H9 (cell line): ENCODE data around the gene CCDC175. TPM values are rescaled to one million over a fixed set of nuclear protein-coding genes. Genes with fewer than 3 reads are reported as not detected.

Experiments
- DNase-seq: peaks from one replicate; pipeline ENCODE4 v3.0.0-alpha.2; 2017
- H2AFZ ChIP-seq: one replicate; pipeline ENCODE4 v1.6.1; 2013; ENCODE audit warnings: mild to moderate bottlenecking, low read length, control low read depth, moderate library complexity
- H2AK5ac ChIP-seq: 2 replicates; pipeline ENCODE4 v1.6.1; 2013; ENCODE audit warnings: low read length, control low read depth, mixed read lengths; ENCODE audit not compliant: insufficient read length
- H2BK120ac ChIP-seq: one replicate; pipeline ENCODE4 v1.6.1; 2013; ENCODE audit warnings: low read depth, mild to moderate bottlenecking, low read length, control low read depth, inconsistent platforms; ENCODE audit not compliant: poor library complexity, severe bottlenecking
- H2BK12ac ChIP-seq: 2 replicates; pipeline ENCODE4 v1.6.1; 2013; ENCODE audit warnings: low read length, control low read depth, mixed read lengths, low read depth; ENCODE audit not compliant: insufficient read length
- H2BK15ac ChIP-seq: 2 replicates; pipeline ENCODE4 v1.6.1; 2013; ENCODE audit warnings: low read depth, low read length, control low read depth
- H2BK20ac ChIP-seq: one replicate; pipeline ENCODE4 v1.6.1; 2013; ENCODE audit warnings: low read depth, mild to moderate bottlenecking, low read length, control low read depth, inconsistent platforms; ENCODE audit not compliant: poor library complexity, severe bottlenecking
- H2BK5ac ChIP-seq: 2 replicates; pipeline ENCODE4 v1.6.1; 2013; ENCODE audit warnings: low read length, control low read depth, mixed read lengths; ENCODE audit not compliant: insufficient read length
- H3K14ac ChIP-seq: 2 replicates; pipeline ENCODE4 v1.6.1; 2013; ENCODE audit warnings: low read length, control low read depth; ENCODE audit not compliant: insufficient read depth
- H3K18ac ChIP-seq: 2 replicates; pipeline ENCODE4 v1.6.1; 2013; ENCODE audit warnings: low read depth, mild to moderate bottlenecking, mixed read lengths, low read length, control low read depth; ENCODE audit not compliant: insufficient read length
- H3K23ac ChIP-seq: 2 replicates; pipeline ENCODE4 v1.6.1; 2013; ENCODE audit warnings: low read length, control low read depth, mixed read lengths, low read depth; ENCODE audit not compliant: insufficient read length
- H3K23me2 ChIP-seq: 2 replicates; pipeline ENCODE4 v1.6.1; 2013; ENCODE audit warnings: low read depth, mild to moderate bottlenecking, mixed read lengths, low read length, control low read depth; ENCODE audit not compliant: insufficient read length, poor library complexity, severe bottlenecking
- H3K27ac ChIP-seq: 2 replicates; pipeline ENCODE4 v1.5.1; 2013; ENCODE audit warnings: low read length, control low read depth, mixed read lengths, low read depth; ENCODE audit not compliant: insufficient read length
- H3K27me3 ChIP-seq: 2 replicates; pipeline ENCODE4 v1.6.1; 2013; ENCODE audit warnings: low read length, control low read depth, inconsistent platforms; ENCODE audit not compliant: insufficient read depth
- H3K4ac ChIP-seq: 2 replicates; pipeline ENCODE4 v1.6.1; 2013; ENCODE audit warnings: low read depth, mild to moderate bottlenecking, control low read depth, inconsistent platforms, low read length, moderate library complexity
- H3K4me1 ChIP-seq: 2 replicates; pipeline ENCODE4 v1.6.1; 2013; ENCODE audit warnings: low read length, control low read depth, inconsistent platforms; ENCODE audit not compliant: insufficient read depth
- H3K4me2 ChIP-seq: 2 replicates; pipeline ENCODE4 v1.6.1; 2013; ENCODE audit warnings: low read length, control low read depth, mixed read lengths; ENCODE audit not compliant: insufficient read length, insufficient read depth
- H3K56ac ChIP-seq: 2 replicates; pipeline ENCODE4 v1.6.1; 2013; ENCODE audit warnings: low read depth, mild to moderate bottlenecking, mixed read lengths, low read length, control low read depth; ENCODE audit not compliant: insufficient read length
- H3K79me1 ChIP-seq: 2 replicates; pipeline ENCODE4 v1.6.1; 2013; ENCODE audit warnings: low read depth, mild to moderate bottlenecking, moderate library complexity, low read length, control low read depth, inconsistent platforms; ENCODE audit not compliant: insufficient read depth, poor library complexity, severe bottlenecking
- H3K79me2 ChIP-seq: 2 replicates; pipeline ENCODE4 v1.6.1; 2013; ENCODE audit warnings: low read length, control low read depth, inconsistent platforms; ENCODE audit not compliant: insufficient read depth
- H3K9ac ChIP-seq: 2 replicates; pipeline ENCODE4 v1.6.1; 2013; ENCODE audit warnings: low read length, control low read depth, mixed read lengths; ENCODE audit not compliant: insufficient read length; ENCODE audit errors: extremely low read depth
- H3K9me3 ChIP-seq: one replicate; pipeline ENCODE4 v1.6.1; 2013; ENCODE audit warnings: low read depth, low read length, inconsistent platforms; ENCODE audit not compliant: control insufficient read depth
- H3T11ph ChIP-seq: one replicate; pipeline ENCODE4 v1.6.1; 2013; ENCODE audit warnings: mild to moderate bottlenecking, low read length, control low read depth, inconsistent platforms
- H4K20me1 ChIP-seq: one replicate; pipeline ENCODE4 v1.6.1; 2013; ENCODE audit not compliant: control insufficient read depth, insufficient read length, insufficient read depth
- H4K5ac ChIP-seq: 2 replicates; pipeline ENCODE4 v1.6.1; 2013; ENCODE audit warnings: low read depth, mild to moderate bottlenecking, mixed read lengths, low read length, control low read depth; ENCODE audit not compliant: insufficient read length
- H4K8ac ChIP-seq: replicated peaks from 2 replicates; pipeline ENCODE4 v1.6.1; 2013; ENCODE audit warnings: low read length, control low read depth, mixed read lengths, low read depth; ENCODE audit not compliant: insufficient read length
- H4K91ac ChIP-seq: 2 replicates; pipeline ENCODE4 v1.6.1; 2013; ENCODE audit warnings: low read depth, mild to moderate bottlenecking, moderate library complexity, mixed read lengths, low read length, control low read depth; ENCODE audit not compliant: insufficient read length
- H3K27ac Mint-ChIP-seq, 3 experiments: 2 replicates in 2 of 3; 3 replicates in 1 of 3; pipeline ENCODE4 v1.8.0; 2020 to 2021; ENCODE audit warnings: mixed read lengths in 3 of 3, mild to moderate bottlenecking in 1 of 3, moderate library complexity in 1 of 3
- H3K27me3 Mint-ChIP-seq: 2 replicates; pipeline ENCODE4 v1.8.0; 2021; ENCODE audit warnings: low read depth, mild to moderate bottlenecking, moderate library complexity, mixed read lengths
- H3K36me3 Mint-ChIP-seq, 3 experiments: 2 replicates in 2 of 3; 3 replicates in 1 of 3; pipeline ENCODE4 v1.8.0; 2020 to 2021; ENCODE audit warnings: low read depth in 3 of 3, mixed read lengths in 3 of 3; ENCODE audit not compliant: insufficient read depth in 1 of 3
- H3K4me1 Mint-ChIP-seq, 2 experiments: 2 replicates each; pipeline ENCODE4 v1.8.0; 2020; ENCODE audit warnings: mixed read lengths in 2 of 2
- H3K4me3 Mint-ChIP-seq, 2 experiments: 2 replicates in 1 of 2; 3 replicates in 1 of 2; pipeline ENCODE4 v1.8.0; 2020 to 2021; ENCODE audit warnings: mild to moderate bottlenecking in 2 of 2, mixed read lengths in 2 of 2, moderate library complexity in 1 of 2
- H3K9me3 Mint-ChIP-seq, 2 experiments: 2 replicates in 1 of 2; 3 replicates in 1 of 2; pipeline ENCODE4 v1.8.0; 2020; ENCODE audit warnings: mild to moderate bottlenecking in 2 of 2, mixed read lengths in 2 of 2, moderate library complexity in 1 of 2
- WGBS: extraction: QIAGEN DNeasy Blood & Tissue Kit; methylation state at CpG from one replicate; pipeline ENCODE4 v1.1.7; 2013; ENCODE audit warnings: missing lambda C conversion rate, low lambda C conversion rate, mixed read lengths; ENCODE audit not compliant: insufficient read length; ENCODE audit errors: extremely low coverage; 5-methylcytosine and 5-hydroxymethylcytosine counted together
- total RNA-seq: library from RNA; stranded (reverse); gene quantifications from 2 replicates; pipeline ENCODE4 v1.2.1, GENCODE V29; 2021
- TF ChIP-seq, protein P1 (sequence below): fragments of 200-600 bp; sonication (generic); conservative IDR thresholded peaks from 3 replicates; pipeline ENCODE4 v1.8.0; 2021; ENCODE audit warnings: antibody characterized with exemption, mild to moderate bottlenecking

CCDC175 gene
- total RNA-seq, 1 experiment from 2014 or later, result 0.09 TPM

DNA sequence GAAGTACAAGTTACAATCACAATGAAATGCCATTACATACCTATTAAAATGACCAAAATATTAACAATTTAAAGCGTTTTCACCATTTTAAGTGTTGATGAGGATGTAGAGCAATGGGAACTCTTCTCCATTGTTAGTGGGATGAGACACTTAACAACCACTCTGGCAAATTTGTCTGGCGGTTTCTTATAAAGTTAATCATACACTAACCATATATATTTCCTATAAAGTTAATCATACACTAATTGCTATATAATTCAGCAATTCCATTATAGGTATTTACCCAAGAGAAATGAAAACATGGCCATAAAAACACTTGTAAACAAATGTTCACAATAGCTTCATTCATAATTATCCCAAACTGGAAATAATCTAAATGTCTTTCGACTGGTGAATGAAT, 56.4 kb downstream of the CCDC175 start:
- no peak overlapping the region for H2AK5ac ChIP-seq
- Mint-ChIP-seq H3K27me3 (peaks cover 3% of the 10 kb centered on the region; the same call in 1 of the 2 replicates), H3K27ac (no peak overlapping the region), H3K4me1 (no peaks in the 10 kb centered on the region), H3K36me3 (no peaks in the 10 kb centered on the region; a peak in 1 of 7 replicates), H3K4me3 (no peak overlapping the region), H3K9me3 (peaks cover 0 to 2% of the 10 kb centered on the region in 2 experiments; a peak in 1 of 5 replicates)
- no peaks in the 10 kb centered on the region for H4K20me1 ChIP-seq
- no peak overlapping the region for H3K14ac ChIP-seq
- H2AFZ ChIP-seq, result no peak overlapping the region
- no peak for DNase-seq
- H3K27me3 ChIP-seq, result no peaks in the 10 kb centered on the region
- no peak overlapping the region for H3K18ac ChIP-seq
- no peak overlapping the region for H2BK12ac ChIP-seq
- no peak overlapping the region for H2BK20ac ChIP-seq
- H3K4me2 ChIP-seq, result no peak overlapping the region
- no peaks in the 10 kb centered on the region for H3K9me3 ChIP-seq
- no peaks in the 10 kb centered on the region for H3K79me1 ChIP-seq
- no peak overlapping the region for H2BK5ac ChIP-seq
- H4K5ac ChIP-seq, result no peak overlapping the region
- no peaks in the 10 kb centered on the region for H3K79me2 ChIP-seq
- H3T11ph ChIP-seq, result no peak overlapping the region
- H3K27ac ChIP-seq, result no peak overlapping the region
- no peak overlapping the region for H3K23ac ChIP-seq
- H2BK120ac ChIP-seq, result no peak overlapping the region
- no peak overlapping the region for H2BK15ac ChIP-seq
- no peak overlapping the region for H4K91ac ChIP-seq
- TF ChIP-seq, protein P1, sequence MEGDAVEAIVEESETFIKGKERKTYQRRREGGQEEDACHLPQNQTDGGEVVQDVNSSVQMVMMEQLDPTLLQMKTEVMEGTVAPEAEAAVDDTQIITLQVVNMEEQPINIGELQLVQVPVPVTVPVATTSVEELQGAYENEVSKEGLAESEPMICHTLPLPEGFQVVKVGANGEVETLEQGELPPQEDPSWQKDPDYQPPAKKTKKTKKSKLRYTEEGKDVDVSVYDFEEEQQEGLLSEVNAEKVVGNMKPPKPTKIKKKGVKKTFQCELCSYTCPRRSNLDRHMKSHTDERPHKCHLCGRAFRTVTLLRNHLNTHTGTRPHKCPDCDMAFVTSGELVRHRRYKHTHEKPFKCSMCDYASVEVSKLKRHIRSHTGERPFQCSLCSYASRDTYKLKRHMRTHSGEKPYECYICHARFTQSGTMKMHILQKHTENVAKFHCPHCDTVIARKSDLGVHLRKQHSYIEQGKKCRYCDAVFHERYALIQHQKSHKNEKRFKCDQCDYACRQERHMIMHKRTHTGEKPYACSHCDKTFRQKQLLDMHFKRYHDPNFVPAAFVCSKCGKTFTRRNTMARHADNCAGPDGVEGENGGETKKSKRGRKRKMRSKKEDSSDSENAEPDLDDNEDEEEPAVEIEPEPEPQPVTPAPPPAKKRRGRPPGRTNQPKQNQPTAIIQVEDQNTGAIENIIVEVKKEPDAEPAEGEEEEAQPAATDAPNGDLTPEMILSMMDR, result no peak
- H3K4me1 ChIP-seq, result no peaks in the 10 kb centered on the region
- no CpG with 5 or more reads among the region's 3 CpGs for WGBS
- H3K56ac ChIP-seq, result no peak overlapping the region
- no peaks in the 10 kb centered on the region for H3K23me2 ChIP-seq
- H4K8ac ChIP-seq, result no peak overlapping the region
- no peak overlapping the region for H3K4ac ChIP-seq
- no peak overlapping the region for H3K9ac ChIP-seq
